NCI-H2196 treated with DMSO at 0.1 percent for 48 hours (cell line): Measurements from ENCODE around the gene ZNF536.
"Not testable (repeated sequence)": the region's sequence is repeated elsewhere in the genome, so short reads cannot be mapped to it uniquely, and the experiment has no call there.

ENCODE experiments used
- DNase-seq: peaks from one replicate; lab custom pipeline; 2025; ENCODE audit not compliant: unreplicated experiment; lab: John Stamatoyannopoulos, UW

The ZNF536 gene

DNA sequence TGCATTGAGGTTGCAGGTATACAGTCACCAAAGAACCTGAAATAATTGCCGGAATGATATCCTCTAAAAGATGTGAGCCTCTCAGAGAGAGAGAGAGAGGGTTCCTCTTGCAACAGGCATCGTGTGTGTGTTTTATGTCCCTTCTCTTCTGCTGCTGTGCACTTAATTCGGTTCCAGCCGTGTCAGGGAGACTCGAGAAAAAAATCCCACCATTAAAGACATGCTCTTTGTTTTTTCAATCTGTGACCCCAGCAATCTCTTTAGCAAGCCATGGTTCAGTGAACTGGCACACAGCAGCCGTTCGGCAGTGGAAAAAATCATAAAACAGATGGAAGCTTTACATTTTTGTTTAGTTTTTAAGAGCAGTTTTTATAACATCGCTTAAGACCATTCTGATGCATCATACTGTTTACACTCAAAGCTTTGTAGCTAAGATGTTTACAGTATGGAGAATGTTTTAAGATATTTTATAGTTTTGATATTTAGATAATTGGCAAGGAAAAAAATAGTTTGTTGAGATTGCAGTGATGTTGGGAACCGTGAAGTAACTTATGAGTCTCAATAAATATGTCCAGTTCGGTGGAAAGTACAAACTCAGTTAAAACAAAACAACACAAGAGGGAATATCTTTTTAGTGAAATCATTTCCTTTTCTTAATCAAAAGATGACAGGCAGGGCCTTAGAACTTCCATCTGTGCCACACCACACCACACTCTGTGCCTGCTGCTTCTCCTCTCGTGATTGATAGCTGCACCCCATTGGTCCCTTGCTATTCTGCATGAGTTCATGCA is 31.2 kb upstream of the ZNF536 start:
- DNase-seq: no peak

DNA sequence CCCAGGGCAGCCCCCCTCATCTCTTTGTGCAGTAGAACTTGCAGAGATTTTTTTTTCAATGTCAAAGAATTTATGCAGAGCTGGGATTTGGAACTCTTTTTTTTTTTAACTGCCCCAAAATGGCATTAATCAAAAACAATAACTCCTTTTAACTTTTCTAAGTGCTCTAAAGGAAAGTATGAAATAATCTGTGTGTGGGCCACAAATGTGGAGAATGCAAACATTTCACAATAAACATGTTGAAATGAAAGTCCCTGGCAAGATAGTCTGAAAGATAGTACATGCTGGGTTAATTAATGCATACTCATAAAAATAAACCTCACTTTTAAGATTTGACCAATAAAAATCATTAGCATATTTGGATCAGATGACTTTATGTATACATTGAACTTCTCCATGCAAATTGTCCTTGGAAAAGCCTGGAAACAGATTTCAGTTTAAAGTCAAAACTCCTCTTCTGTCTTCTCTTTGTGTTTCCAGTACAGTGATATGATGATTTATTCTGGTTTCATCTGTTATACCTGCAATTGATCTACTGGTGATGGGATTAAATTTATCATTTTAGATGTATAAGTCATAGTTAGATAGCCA is 30.5 kb upstream of the ZNF536 start:
- no peak for DNase-seq

DNA sequence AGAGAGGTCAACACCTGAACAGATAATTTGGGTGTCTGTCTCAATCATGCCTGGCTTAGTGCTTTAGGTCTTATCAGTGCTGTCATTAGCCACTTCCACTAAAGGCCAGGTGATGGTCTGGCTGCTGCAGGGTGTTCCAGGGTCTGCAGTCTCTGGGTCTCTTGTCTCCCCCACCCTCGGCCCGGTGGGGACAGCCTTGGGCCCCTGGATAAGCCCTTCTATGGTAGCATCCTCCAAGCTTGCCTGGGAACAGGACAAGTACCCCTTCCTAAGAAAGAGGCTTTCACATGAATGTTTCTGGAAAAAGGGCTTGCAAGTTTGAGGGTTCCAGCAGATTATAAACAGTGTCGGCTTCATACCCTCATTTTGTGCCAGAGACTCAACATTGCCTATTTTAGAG is 29.3 kb upstream of the ZNF536 start:
- no peak for DNase-seq

DNA sequence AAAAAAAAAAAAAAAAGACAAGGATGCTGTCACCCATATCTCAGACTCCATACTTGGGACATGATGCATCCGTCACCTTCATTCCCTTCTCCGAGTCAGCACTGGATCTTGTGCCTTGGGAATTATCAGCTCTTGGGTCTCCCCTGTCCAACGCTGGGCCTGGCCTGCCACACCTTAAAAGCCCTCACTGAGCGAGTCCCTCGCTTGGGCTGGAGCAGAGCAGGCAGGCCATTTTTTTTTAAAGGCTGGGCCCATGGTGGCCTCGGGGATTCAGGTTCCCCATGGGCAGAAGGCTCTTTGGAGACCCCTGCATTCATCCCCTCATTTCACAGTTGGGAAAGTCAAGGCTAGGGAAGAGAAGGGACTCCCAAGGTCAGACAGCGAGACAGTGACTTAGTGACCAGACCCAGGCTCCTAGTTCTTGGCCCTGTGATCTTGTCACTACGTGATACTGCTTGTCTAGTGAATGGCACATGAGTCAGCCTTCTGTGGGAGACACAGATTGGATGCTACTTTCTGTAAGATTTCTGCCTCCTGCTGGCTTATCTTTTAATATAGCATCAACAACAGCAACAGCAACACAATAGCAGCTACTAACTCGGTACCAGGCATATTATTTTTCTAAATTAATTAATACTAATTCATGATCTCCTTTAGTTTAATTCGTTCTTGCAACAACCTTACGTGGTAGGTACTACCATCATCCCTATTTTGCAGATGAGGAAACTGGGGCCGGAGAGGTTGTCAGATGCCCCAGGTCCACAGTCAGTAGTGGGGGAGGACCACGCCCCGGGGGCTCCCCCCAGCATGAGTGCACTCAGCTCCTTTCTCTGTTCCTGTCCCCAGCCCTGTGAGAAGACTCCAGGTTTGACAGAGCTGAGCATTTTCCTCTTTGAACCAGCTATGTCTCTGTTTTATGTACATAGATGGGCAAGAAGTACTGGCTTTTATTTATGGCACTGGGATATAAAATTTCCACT is 27.4 kb upstream of the ZNF536 start:
- DNase-seq: no peak

DNA sequence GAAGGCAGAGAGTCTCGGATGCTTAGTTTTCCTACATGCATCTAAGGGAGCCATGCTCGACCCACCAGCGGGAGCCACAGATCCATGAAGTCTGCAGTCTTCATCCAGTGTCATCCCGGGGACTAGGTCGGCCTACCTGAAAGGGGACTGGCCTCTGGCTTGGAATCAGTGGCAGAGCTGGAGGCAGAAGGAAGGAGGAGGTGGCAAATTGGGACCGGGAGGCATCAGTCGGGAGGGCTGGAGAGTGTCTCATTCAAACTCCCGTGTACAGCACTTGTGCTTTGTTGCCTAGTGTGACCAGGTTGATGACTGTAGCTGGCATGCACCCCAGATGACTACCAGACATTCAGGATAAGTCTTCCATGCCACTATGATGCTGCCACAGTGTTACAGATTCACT is 26.5 kb upstream of the ZNF536 start:
- no peak for DNase-seq

DNA sequence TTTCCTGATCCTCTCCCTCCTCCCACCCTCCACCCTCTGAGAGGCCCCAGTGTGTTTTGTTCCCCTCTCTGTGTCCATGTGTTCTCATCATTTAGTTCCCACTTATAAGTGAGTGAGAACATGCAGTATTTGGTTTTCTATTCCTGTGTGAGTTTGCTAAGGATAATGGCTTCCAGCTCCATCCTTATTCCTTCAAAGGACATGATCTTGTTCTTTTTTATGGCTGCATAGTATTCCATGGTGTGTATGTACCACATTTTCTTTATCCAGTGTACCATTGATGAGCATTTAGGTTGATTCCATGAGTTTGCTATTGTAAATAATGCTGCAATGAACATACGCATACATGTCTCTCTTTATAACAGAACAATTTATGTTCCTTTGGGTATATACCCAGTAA is 25.7 kb upstream of the ZNF536 start:
- not testable (repeated sequence) for DNase-seq

DNA sequence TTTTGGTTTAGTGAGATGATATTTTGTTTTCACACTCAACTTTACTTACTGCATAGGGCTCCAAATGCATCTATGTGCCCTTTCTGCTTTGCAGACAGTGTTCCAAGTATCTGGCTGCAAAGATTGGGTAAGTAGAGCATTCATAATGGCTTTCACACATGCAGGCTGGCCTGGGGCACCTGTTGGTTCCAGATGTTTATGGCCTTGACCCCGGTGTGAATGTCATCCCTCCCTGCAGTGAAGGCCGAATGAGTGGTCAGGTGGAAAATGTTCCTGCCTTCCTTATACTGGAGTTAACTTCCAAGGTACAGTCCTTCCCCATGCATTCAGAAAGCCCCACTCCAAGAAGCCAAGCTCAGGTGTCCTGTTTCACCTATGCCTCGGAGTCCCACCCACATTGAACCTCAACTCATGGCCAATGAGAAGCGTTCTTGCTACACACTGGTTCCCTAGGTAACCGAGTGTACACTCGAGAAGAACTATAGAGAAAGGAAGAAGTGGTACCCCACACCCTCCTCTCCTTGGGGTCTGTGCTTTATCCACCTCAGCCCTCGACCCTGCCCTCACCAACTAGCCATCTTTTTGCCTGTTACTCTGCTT is 23.0 kb upstream of the ZNF536 start:
- DNase-seq: no peak

DNA sequence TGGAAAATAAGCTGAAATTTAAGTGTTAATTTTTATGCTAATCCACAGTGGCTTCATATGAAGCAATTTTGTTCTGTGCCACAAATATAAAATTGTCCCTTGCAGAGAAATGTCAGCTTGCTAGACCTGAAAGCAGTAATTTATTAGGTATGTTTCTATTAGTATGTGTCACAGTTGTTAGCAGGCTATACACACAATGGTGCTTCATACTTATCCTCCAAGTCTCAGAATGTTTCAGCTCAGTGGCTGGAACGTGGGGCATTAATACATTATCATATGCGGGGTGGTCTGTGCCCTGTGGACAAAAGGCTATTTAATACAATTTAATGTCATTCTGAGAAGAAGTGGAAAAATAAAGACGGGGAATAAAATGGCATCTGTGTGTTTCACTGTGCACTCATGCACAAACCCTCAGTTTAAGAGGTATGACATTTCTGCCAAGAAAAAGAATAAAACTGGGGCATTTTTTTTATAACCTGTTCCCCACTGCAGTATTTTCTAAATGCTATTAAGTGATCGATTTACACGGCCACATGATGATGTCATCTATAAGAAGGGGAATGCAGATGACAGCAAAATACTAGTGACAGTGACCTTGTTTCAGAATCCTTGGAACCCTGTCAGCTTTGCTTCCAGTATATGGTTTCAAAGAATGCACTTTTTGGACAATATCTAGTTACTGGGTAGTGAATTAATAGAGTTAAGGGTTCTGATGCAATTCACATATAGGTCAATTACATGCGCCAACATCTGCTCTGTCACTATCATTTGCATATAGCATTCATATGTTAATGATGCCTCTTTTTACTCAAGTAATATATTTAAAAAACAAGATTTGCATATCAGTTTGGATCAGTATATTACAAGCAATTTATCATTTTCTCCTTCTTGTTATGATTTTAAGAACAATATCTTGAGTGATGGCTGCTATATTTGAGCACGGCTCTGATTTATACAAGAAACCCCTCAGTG is 21.2 kb upstream of the ZNF536 start:
- no peak for DNase-seq

DNA sequence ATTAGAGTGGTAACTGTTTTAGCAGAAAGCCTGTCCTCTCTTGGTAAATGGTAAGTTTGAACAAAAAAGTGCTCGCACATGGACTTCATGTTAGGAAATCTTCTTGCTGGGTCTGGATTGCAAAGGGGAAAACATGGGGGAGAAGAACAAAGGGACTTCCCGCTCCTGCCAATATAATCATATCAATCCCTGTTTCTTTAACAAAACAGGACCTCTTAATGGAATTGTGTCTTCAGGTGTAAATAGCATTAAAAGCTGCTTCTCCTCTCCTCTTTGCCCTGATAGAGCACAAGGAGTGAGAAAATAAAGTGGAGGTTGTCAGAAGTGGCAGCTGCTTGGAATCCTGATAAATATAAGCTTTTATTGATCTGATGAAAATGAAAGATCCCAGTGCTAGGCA is 20.4 kb upstream of the ZNF536 start:
- DNase-seq: no peak

DNA sequence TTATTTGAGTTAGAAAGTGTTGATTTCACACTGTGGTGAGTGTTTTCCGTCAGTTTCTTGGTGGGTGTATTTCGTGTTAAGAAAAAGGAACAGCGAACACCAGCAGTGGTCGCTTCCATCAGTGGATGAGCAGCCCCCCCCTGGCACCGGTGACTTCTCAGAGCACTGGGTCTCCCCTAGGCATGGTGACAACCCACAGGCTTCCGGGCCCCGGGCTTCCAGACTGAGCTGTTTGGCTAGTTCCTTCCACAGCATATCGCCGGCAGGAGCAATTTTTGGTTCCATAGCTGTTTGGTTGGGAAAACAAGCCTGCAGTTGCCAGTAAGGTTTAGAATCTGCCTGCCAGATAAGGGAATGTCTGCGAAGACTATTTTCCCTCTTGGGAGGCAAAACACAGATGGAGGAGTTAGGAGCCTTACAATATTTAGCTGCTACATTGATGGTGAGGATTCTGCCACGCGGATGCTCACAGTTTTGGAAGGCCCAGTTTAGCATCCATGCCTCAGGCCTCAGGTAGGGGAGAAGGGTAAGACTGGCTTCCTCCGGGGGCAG is 18.7 kb upstream of the ZNF536 start:
- no peak for DNase-seq

DNA sequence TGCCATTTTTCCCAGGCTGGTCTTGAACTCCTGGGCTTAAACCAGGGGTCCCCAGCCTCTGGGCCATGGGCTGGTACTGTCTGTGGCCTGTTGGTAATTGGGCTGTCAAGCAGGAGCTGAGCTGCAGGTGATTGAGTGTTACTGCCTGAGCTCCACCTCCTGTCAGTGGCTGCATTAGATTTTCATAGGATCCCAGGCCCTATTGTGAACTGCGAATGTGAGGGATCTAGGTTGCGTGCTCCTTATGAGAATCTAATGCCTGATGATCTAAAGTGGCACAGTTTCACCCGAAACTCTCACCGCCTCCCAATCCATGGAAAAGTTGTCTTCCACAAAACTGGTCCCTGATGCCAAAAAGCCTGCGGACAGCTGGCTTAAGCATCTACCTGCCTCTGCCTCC is 16.6 kb upstream of the ZNF536 start:
- no peak for DNase-seq

DNA sequence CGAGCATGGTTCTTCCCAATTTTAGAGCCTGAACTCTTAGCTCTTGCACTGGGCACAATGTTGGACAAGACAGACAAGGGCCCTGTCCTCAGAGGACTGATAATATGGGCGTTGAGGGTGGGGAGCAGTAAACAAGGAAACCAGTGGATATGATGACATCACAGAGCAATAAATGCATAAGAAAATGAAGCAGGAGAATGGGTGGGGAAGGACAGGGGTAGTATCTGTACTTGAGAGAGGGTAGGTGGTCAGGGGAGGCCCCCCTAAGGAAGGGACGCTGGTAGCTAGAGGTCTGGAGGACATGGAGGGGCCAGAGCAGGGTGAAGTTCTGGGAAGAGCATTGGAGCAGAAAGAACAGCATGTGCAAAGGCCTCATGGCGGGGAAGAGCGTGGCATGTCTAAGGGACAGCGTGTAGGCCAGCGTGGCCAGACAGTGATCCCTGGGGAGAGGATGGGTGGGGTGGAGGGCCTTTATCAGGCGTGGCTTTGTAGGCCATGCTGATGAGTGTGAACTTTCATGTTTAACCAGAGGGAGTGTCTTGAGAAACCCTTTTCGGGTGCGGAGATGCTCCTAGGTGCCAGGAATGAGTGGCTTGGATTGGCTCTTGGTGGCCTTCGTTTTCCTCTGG is 15.1 kb upstream of the ZNF536 start:
- DNase-seq: no peak

DNA sequence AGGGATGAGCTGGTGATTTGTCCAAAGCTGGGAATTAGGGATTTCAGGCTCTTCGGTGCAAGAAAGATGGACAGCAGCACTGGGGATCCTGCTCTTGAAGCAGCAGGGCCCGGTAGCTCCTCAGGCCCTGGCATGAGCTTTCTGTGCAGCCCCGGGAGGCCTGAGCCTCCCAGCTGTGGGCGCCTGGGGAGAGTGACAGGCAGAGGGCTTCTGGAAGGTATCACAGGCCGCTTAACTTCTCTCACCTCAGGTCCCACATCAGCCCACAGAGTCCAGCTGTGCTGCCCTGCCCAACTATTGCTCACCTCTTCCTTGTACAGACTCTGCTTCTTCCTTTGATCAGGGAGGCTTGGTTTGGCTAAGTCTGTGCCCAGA is 14.6 kb upstream of the ZNF536 start:
- DNase-seq: no peak

DNA sequence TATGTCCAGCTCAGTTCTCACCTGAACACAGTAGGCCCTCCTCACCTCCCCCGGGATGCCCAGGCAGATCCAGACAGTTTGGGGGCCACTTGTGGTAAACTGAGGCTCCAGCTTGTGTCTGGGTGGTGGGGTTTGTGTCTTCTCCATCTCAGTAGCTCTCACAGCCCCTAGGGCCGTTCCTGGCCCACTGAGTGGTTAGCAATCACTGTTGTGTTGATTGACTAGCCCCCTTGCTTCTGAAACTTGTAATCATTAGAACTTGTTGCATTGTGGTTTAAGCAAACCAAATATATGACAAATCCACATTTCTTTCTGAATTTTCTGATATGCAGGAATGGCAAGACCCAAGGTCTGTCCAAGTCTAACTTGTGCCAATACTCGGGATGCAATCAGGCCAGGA is 13.9 kb upstream of the ZNF536 start:
- no peak for DNase-seq

DNA sequence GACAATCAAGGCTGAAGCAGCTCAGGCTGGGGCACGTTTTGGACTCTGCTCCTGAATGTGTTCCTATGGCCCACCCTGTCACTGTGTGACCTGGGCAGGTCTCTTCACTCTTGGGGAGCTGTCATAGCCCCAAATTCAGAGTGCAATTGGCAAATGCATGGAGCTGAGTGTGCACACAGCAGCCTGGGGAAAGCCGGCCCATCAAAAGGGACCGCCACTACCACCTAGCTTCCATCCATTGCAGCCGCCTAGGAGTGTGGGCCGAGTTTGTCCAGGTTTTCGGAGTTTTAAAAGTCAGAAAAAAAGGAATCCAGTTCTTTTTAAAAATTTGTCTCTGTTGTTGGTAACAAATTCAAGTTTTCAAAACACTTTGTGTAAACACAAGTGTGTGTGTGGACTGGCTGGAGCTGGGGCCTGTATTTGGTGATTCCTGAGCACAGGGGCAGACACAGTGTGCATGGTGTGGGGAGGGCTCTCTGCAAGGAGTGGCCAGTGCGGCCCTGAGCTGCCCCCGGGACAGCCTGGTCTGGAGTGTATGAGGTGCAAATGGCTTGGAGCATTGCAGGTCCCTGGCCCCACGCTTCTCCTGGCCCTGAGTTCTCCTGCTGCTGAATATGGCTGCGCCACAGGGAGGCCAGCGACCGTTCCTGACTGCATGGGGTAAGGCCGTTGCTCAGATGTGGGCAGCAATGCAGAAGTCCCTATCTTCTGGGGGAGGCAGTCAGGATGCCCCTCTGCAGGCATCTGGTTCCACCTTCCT is 13.2 kb upstream of the ZNF536 start:
- no peak for DNase-seq

DNA sequence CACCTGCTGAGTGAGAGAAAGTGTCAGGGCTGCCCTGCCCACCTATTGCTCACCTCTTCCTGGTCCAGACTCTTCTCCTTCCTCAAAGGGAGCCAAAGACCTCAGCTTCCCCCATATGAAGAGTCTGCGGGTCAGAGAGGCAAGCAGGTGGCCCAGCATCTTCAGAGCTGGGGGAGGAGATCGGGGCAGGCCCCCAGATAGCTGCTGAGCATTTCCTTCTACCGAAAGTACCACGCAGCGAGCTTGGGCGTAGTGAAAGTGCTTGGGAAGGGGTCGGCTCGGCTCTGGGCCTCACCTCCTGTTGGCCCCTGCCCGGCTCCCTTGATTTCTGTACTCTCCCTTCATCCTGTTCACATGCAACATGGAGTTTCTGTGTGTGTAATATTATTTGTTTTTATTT is 12.2 kb upstream of the ZNF536 start:
- no peak for DNase-seq

DNA sequence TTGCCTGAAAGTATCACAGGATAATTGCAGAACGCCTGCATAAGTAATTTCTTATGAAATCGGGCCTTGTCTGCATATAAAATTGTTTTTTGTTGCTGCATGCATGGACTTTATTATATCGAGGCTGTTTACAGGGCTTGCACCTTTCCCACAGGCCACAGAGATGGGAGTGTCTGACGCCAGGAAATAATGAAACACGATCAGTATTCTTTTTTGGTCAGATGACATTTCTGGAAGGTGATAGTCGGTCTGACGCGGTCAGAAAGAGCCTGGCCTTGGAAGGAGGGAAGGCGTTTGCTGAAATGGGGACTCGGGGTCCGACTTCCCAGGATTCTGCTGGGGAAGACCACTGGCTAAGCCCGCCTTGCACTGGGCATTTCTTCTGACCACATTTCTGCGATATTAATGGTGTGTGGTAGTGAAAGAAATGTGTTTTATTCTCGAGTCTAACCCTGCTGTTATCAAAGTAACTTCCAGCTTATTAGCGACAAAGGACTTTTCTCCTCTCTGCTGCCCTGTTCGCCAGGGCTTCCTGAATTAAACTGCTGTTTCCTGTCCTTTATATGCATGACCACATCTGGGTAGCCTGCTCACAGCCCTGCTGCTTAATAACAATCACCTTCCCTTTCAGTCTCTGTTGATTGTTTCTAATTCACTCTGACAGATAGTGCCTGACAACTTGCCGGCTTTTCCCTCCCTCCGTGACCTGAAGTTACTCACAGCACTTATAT is 11.6 kb upstream of the ZNF536 start:
- no peak for DNase-seq

DNA sequence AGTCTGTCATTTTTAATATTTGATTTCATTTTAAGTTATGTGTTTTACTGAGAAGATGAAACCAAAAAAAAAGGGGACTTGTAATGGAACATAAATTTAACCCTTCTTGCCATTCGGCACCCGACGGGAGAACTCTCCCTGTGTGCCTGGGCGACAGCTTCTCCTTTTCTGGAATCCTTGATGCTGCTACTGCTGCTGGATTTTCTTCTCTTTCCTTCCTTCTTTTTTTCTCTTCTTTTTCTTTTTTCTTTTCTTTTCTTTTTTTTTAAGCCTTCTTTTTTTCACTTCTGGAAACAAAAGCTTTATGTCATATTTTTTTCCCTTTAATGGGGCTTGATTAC is 11.1 kb upstream of the ZNF536 start:
- no peak for DNase-seq
